HEK293T (cell line): ENCODE data around the gene ARMC6.

Experiments
- BHLHE40 ChIP-seq: fragments of 450-650 bp; IDR thresholded peaks from 2 replicates; pipeline ENCODE4 v1.6.1; 2016; ENCODE audit warnings: mild to moderate bottlenecking, moderate library complexity, borderline replicate concordance
- ELF4 ChIP-seq: fragments of 450-650 bp; IDR thresholded peaks from 2 replicates; pipeline ENCODE4 v1.6.1; 2017; ENCODE audit warnings: antibody characterized with exemption
- FOXK2 ChIP-seq: fragments of 450-650 bp; IDR thresholded peaks from 2 replicates; pipeline ENCODE4 v1.6.1; 2016; ENCODE audit warnings: mild to moderate bottlenecking
- NFRKB ChIP-seq: fragments of 450-650 bp; IDR thresholded peaks from 2 replicates; pipeline ENCODE4 v1.6.1; 2016; ENCODE audit warnings: mild to moderate bottlenecking, moderate library complexity
- SP1 ChIP-seq: fragments of 450-650 bp; IDR thresholded peaks from 2 replicates; pipeline ENCODE4 v1.6.1; 2017

DNA sequence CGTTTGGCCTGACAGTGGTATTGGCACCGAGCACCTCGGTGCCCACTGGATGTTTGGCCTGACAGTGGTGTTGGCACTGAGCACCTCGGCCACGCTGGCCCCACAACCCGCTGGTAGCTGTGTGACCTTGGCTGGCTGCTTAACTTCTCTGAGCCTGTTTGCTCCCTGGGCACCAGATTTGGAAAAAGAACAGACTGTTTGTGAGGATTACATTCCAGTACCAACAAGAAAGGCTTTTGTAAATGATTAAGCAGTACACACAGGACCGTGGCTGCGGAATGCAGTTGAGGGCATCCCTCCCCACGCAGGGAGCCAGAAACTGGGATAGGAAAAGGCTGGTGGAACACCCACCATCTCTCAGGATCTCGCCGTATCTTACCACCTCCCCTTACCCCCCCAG lies 62.3 kb downstream of the ARMC6 start:
- TF ChIP-seq BHLHE40: no peak
- no peak for TF ChIP-seq SP1
- no peak for TF ChIP-seq NFRKB
- no peak for TF ChIP-seq ELF4
- no peak for TF ChIP-seq FOXK2
